Esophagus (tissue), 2 donors: Measurements from ENCODE around the gene PPP1R11. TPM values are rescaled to one million over a fixed set of nuclear protein-coding genes. Genes with fewer than 3 reads are reported as not detected.

ENCODE experiments used
- H3K27ac ChIP-seq, 2 donors: one replicate each; pipeline ENCODE4 v1.5.1; 2013; ENCODE audit warnings: low read depth in 2 of 2, mild to moderate bottlenecking in 2 of 2, inconsistent platforms in 1 of 2, low read length in 1 of 2, moderate library complexity in 1 of 2
- H3K27me3 ChIP-seq, 2 donors: one replicate each; pipeline ENCODE4 v1.6.1; 2013; ENCODE audit warnings: low read length in 2 of 2, control low read depth in 1 of 2, mild to moderate bottlenecking in 1 of 2; ENCODE audit not compliant: insufficient read depth in 2 of 2, control insufficient read depth in 1 of 2
- H3K36me3 ChIP-seq, 2 donors: one replicate each; pipeline ENCODE4 v1.6.1; 2013; ENCODE audit warnings: low read length in 1 of 2; ENCODE audit not compliant: control insufficient read depth in 2 of 2, insufficient read depth in 2 of 2
- H3K4me1 ChIP-seq, 2 donors: one replicate each; pipeline ENCODE4 v1.6.1; 2013; ENCODE audit warnings: low read length in 1 of 2; ENCODE audit not compliant: control insufficient read depth in 2 of 2, insufficient read depth in 2 of 2
- H3K4me3 ChIP-seq, 2 donors: one replicate each; pipeline ENCODE4 v1.5.1; 2013; ENCODE audit warnings: low read length in 2 of 2, mild to moderate bottlenecking in 2 of 2, low read depth in 1 of 2, moderate library complexity in 1 of 2
- H3K9me3 ChIP-seq, 2 donors: one replicate each; pipeline ENCODE4 v1.6.1; 2013; ENCODE audit warnings: mild to moderate bottlenecking in 2 of 2, low read depth in 1 of 2, low read length in 1 of 2, moderate library complexity in 1 of 2; ENCODE audit not compliant: control insufficient read depth in 2 of 2, insufficient read depth in 1 of 2
- WGBS, 2 donors: extraction: QIAGEN DNeasy Blood & Tissue Kit; methylation state at CpG; one replicate each; pipeline ENCODE4 v1.1.7; 2013; 5-methylcytosine and 5-hydroxymethylcytosine counted together
- polyA plus RNA-seq, 2 donors: library from polyadenylated mRNA; stranded (reverse); fragments of 200-250 nt; gene quantifications; one replicate each; pipeline ENCODE4 v1.2.3, GENCODE V29; 2013
- donor health status: healthy with polysubstance abuse.
- donor health status: Bipolar disorder and iron deficiency.

Gene PPP1R11
- polyA plus RNA-seq, 2 donors: 41.0 to 54.8 TPM

DNA sequence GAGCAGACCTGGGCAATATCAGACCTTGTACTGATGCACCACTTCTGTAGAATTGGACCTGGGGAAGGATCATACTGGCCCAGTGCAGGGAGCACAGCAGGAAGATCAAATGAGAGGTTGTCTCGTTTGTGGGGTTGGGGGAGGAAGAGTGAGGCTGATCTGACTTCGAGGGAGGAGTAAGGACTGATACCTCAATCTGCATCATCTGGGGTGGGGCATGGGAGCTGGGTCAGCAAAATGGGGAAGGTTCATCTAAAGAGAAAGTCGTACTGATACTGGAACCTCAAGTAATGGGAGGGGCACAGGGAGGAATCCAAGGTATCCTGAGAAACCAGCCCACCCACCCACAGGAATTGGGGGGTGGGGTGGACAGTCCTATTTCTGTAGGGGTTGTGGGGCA lies 4.9 kb downstream of the PPP1R11 start:
- no peaks in the 10 kb centered on the region for H3K9me3 ChIP-seq
- peaks cover 0 to 9% of the 10 kb centered on the region in 2 donors for H3K36me3 ChIP-seq
- WGBS, 2 donors: 55 to 60% methylated on average over 3 of the region's 3 CpGs
- no peak overlapping the region for H3K27ac ChIP-seq
- H3K4me1 ChIP-seq: peaks cover 9% of the 10 kb centered on the region in 2 donors
- H3K27me3 ChIP-seq: no peaks in the 10 kb centered on the region
- H3K4me3 ChIP-seq: no peak overlapping the region

DNA sequence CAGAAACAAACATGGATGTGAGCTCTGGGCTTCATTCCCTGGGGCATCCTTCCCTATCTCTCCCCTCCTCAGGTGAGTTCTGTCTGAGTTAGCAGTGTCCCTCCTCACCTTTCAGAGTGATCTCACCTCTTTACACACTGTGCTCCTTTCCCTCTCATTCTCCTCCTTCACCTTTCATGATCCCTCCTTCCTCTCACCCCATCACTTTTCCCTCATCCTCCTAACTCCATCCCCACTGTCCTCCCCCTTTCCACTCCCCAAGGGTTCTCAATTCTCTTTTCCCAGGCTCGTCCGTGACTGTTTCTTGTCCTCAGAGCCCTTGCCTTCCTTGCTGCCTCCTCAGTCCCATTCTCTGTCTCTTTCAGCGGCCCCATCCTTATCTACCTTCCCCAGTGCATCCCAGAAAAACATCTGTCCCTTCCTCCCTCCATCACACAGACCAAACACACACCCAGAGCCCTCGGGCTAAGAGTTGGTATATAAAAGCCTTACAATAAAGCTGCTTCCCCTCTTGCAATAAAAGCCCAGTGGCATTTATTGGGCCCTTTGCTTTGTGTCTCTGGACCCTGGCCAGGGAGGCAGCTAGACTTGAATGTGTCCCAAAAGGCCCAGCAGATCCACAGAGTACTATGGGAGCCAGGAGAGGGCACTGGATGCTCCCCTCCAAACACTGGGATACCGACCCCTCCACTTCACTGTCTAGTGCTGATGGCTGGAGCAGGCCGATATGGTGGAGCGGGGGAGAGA lies 6.7 kb downstream of the PPP1R11 start:
- WGBS, 2 donors: 44 to 49% methylated on average over 7 of the region's 7 CpGs
- Histone ChIP-seq H3K4me3 (peak overlapping the region; percentile 61 to 64), H3K27me3 (no peaks in the 10 kb centered on the region), H3K36me3 (peaks cover 0 to 9% of the 10 kb centered on the region in 2 donors), H3K4me1 (peaks cover 7 to 9% of the 10 kb centered on the region in 2 donors), H3K9me3 (no peaks in the 10 kb centered on the region), H3K27ac (no peak overlapping the region)

DNA sequence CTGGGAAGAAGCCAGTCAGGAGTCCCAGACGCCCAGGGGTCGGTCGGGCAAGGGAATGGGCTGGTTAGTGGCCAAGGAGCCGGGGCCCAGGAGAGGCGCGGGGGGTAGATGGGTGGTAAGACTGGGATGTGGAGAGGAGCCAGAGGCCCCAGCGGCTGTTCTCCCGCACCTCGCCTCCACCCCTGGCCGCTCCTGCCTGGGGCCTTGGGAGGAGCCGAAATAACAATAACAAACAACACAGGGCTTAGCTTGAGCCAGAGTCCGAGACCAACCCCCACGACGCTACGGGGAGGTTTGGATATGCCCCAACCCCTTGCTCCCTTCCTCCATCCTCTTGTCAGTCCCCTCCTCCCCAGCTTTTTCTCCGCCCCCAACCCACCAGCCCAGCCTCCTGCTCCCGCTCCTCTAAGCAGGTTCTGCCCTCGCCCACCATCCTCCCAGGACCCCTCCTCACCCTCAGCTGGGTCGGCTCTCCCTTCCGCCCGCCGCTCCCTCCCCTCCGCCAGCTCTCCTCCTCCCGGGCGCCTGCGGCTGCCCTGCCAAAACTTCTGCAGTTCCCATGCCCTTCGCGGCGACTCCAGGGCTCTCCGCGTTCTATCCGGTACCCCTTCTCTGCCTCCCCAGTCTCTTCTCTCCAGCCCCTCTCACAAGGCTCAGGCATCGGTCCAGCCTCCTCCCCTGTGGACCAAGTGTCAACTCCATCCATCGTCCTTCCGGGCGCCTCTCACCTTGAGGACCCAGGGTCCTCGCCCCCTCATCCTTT lies 7.5 kb downstream of the PPP1R11 start:
- peak overlapping the region in 1 of 2 donors; percentile 73 for H3K27ac ChIP-seq

DNA sequence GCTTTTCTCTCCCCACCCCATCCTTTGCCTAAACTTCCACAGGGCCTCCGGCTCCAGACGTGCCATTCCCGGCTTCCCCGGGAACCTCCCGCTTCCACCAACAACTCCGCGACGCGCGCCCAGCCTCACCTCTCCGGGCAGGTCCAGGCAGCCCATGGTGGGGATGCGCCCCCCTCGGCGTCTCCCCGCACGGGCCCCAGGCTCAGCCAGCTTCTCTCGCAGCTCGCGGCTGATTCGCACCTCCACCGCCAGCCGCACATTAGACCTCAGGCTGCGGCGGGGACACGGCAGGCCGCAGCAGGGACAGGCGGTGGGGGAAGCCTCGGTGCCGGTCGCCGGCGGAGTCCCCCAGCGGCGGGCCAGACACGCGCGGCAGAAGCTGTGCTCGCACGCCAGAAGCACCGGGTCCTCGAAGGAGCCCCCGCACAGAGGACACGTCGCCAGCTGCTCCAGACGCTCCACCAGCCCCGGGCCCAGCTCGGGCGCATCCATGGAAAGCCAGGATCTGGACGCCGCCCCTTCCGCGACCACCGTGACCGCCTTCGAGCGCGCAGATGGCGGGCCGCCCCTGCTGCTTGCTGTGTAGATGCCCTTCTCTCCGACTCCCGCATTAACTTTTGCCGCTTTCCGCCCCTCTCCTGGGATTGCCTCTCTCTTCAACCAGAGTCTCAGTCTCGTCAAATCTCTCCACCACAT lies 8.2 kb downstream of the PPP1R11 start, which contains the start of gene RNF39:
RNF39 (minus strand) TSS at position 676 of the 696 bp plus-strand sequence; CDS start at position 492, 184 bp downstream.
- Histone ChIP-seq H3K9me3 (no peaks in the 10 kb centered on the region), H3K4me3 (peak within 1 kb of the TSS; percentile 61 to 64), H3K36me3 (peaks cover 0 to 6% of the 10 kb centered on the region in 2 donors), H3K27me3 (no peaks in the 10 kb centered on the region), H3K27ac (peak within 1 kb of the TSS; percentile 31 to 73), H3K4me1 (peaks cover 7 to 9% of the 10 kb centered on the region in 2 donors)
- WGBS, 2 donors: 1 to 2% methylated on average over 55 to 64 of the region's 64 CpGs

More for the DNA sequence above, 7.5 kb downstream of the PPP1R11 start:
- Histone ChIP-seq H3K36me3 (peaks cover 0 to 8% of the 10 kb centered on the region in 2 donors), H3K9me3 (no peaks in the 10 kb centered on the region), H3K4me3 (peak overlapping the region; percentile 61 to 64), H3K27me3 (no peaks in the 10 kb centered on the region), H3K4me1 (peaks cover 7 to 9% of the 10 kb centered on the region in 2 donors)
- 5 to 7% methylated on average over 37 of the region's 37 CpGs for WGBS, 2 donors

DNA sequence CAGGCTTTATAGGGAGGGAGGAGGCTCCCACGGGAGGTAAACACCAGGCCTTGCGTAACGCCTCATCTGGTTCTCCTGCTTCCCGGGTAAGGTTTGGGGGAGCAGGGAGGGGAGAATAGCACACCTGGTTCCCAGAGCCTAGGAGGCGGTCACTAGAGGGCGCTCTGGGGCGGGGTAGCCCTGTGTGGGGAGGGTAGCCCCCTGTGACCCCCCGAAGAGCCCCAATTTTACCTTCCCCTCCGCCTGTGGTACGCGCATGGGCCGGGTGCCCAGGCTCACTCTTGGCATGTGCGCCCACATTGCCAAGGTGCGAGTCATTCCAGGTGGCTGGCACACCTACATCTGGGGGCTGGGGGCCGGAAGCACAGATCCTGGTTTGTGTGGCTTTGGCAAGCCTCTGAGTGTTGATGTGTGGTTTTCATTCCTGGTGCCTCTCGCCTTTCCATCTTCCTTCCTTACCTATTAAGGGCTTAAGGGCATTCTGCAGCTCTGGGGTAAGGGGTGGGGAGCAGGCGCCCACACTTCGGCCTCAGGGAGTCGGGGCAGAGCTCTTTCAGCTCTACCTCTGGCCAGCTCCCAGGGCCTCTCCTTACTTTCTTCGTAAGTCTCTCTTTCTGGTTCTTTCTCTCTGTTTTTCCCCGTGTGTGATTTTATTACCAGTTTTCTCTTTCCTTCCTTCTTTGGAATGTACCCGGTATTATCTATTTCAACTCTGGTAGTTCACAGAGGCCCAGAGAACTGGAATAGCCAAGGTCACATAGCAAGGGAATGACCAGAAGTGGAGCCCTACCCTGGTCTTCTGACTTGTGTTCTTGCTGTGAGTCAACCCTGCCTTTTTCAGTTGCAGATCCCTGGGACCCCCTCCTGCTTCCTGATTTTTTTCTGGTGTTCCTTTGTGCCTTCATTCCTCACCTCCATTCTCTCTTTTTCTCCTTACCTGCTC lies 9.1 kb downstream of the PPP1R11 start:
- H3K36me3 ChIP-seq: peaks cover 0 to under 1% of the 10 kb centered on the region in 2 donors
- H3K27ac ChIP-seq: peak overlapping the region; percentile 31 to 73
- H3K9me3 ChIP-seq: no peaks in the 10 kb centered on the region
- H3K4me1 ChIP-seq: peaks cover 7 to 9% of the 10 kb centered on the region in 2 donors
- no peaks in the 10 kb centered on the region for H3K27me3 ChIP-seq
- WGBS, 2 donors: 22% methylated on average over 20 to 22 of the region's 22 CpGs
- H3K4me3 ChIP-seq: peak overlapping the region; percentile 61 to 64

DNA sequence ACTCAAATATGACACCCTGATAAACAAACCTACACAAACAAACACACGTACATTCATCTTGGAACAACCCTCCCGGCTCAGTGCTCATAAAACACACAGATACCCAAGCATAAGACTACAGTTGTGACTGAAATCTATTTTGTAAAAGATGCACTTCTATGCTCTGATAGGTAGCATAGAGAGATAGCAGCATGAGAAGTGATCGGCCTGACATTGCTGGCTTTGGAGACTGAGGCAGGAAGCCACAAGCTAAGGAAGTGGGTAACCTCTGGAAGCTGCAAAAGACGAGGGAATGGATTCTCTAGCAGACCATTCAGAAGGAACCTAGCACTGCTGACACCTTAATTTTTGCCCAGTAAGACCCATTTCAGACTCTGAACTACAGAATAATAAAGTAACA lies 10.2 kb downstream of the PPP1R11 start:
- Histone ChIP-seq H3K36me3 (no peaks in the 10 kb centered on the region), H3K27me3 (no peaks in the 10 kb centered on the region), H3K27ac (no peak overlapping the region), H3K9me3 (no peaks in the 10 kb centered on the region), H3K4me3 (no peak overlapping the region), H3K4me1 (peaks cover 7 to 9% of the 10 kb centered on the region in 2 donors)
- 54 to 56% methylated on average over 4 of the region's 4 CpGs for WGBS, 2 donors

DNA sequence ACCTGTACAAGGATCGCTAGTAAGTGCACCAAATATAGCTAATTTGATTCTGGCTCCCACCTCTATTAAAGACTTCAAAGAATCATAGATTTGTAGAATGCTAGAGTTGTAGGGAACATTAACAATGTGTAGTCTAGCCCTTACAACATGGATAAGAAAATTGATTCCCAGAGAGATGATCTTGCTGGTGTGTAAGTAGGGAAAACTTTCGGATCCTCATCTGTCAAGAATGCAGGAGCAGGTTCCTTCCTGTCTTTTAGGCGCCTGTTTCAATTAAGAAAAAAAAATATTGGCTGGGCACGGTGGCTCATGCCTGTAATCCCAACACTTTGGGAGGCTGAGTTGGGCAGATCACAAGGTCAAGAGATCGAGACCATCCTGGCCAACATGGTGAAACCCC lies 20.9 kb downstream of the PPP1R11 start:
- Histone ChIP-seq H3K27ac (no peak overlapping the region), H3K9me3 (no peaks in the 10 kb centered on the region), H3K4me3 (no peak overlapping the region), H3K27me3 (no peaks in the 10 kb centered on the region), H3K4me1 (peaks cover 4 to 6% of the 10 kb centered on the region in 2 donors), H3K36me3 (no peaks in the 10 kb centered on the region)
- 61 to 68% methylated on average over 5 of the region's 5 CpGs for WGBS, 2 donors

DNA sequence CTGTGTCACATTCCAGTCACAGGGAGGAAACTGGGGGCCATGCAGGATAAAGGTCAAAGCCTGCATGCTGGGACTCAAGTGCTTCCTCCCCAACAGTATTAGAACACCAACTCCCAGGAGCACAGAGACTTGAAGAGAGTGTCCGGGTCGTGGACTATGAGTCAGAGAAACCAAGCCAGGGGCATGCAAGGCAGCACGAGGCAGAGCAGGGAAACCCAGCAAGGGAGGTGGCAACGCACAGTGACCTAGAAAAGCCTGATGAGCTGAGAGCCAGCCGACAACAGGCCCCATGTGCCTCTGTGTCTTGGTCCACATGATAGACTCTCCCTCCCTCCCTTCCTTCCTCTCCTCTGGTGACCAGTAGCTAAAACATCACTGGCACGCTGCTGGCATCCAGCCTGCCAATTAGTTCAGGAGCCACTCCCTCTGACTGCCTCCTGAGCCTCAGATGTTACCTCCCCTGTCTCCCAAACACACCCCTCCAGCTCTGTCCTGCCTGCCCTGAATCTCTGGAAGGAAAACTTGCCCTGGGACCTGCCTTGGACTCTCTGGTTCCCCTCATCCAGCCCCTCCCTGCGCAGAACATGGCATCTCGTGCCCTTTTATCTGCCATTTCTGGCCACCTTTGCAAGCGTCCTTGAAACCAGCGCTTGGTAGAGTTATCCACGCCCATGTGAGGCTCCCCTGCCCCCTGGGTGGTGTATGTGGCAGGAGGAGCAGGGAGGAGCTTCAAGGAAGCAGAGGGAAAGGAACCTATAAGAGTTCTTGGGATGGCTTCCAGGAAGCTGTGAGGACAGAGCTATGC lies 24.8 kb downstream of the PPP1R11 start:
- peaks cover 4 to 6% of the 10 kb centered on the region in 2 donors for H3K4me1 ChIP-seq
- peak overlapping the region; percentile 50 to 81 for H3K27ac ChIP-seq
- WGBS, 2 donors: 37 to 46% methylated on average over 11 of the region's 11 CpGs
- no peaks in the 10 kb centered on the region for H3K27me3 ChIP-seq
- no peaks in the 10 kb centered on the region for H3K9me3 ChIP-seq
- no peak overlapping the region for H3K4me3 ChIP-seq
- no peaks in the 10 kb centered on the region for H3K36me3 ChIP-seq
